ENCODE results near the gene WSCD2.
"Not testable (repeated sequence)": the region's sequence is repeated elsewhere in the genome, so short reads cannot be mapped to it uniquely, and the experiment has no call there.

The WSCD2 gene

DNA sequence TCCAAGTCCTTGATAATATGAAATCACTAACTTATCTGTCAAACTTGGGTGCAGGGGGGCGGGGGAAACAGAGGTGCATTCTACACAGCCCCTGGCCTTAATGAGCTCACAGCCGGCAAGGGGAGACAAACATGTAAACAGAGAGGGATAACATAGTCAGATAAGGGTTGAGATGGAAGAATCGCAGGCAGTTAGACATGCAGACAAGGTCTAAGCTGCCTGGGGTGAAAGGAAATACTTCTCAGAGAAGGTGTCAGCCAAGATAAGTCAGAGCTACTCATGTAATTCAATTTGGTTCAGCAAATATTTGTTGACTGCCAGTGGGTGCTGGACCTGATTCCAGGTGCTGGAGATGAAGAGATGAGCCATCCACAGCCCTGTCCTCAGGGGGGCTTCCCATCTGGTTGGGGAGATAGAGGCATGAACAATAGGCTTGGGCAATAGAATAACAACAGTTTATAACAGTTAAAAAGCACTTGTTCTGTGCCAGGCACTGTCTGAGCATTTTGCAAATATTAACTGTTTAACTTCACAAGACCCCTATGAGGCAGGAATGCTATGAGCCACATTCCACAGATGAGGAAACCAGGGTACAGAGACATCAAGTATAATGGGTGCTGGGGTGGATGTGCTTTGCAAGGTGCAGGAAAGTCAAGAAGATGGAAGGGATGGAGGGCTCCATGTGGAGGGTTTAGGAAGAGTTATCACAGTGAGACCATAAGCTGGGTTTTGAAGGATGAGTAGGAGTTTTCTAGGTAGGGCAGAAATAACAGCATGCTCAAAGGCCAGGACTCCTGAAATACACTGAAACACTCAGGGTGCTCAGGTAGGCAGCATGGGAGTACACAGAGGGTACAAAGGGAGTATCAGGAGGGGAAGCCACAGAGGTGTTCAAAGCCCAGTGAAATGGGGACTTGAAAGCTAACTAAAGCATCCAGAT lies 79.0 kb downstream of the WSCD2 start:
- H3K4me3 Mint-ChIP-seq = no peak overlapping the region
- no peaks in the 10 kb centered on the region for H3K36me3 Mint-ChIP-seq
- H3K27me3 Mint-ChIP-seq = peaks cover 21% of the 10 kb centered on the region
- no peaks in the 10 kb centered on the region for H3K9me3 Mint-ChIP-seq
- H3K4me1 Mint-ChIP-seq = no peaks in the 10 kb centered on the region
- H3K27ac Mint-ChIP-seq = no peak overlapping the region

DNA sequence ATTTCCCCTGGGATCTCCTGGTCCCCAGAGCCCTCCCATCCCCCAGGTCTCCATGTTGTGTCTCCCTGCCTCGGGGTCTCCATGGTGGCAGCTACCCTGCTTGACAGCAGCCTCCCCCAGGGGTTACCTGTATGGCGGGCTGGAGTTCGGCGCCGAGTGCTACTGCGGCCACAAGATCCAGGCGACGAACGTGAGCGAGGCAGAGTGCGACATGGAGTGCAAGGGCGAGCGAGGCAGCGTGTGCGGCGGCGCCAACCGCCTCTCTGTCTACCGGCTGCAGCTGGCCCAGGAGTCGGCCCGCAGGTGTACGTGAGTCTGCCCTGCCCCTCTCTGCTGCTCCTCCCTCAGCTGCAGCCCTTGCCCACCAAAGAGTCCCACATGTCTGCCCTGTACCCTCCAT lies 80.9 kb downstream of the WSCD2 start:
- Mint-ChIP-seq H3K27ac (no peak overlapping the region), H3K36me3 (no peaks in the 10 kb centered on the region), H3K27me3 (peaks cover 24% of the 10 kb centered on the region), H3K9me3 (no peaks in the 10 kb centered on the region), H3K4me1 (no peaks in the 10 kb centered on the region), H3K4me3 (no peak overlapping the region)

DNA sequence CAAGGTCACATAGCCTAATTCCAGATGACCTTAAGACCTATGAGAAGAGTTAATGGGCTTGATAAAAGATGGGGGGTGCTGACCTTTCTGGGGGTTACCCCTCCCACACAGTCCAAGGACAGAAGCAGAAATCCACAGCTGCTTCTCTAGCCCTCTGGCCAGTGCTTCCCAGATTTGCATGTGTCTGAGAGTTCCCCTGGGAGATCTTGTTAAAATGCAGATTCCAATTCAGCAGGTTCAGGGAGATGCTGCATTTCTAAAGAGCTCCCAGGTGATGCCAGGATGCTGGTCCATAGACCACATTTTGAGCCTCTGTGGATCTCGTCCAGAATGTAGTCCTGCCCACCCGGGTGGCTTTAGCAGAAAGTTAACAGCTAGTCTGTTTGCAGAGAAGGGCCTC lies 82.1 kb downstream of the WSCD2 start:
- Mint-ChIP-seq H3K27ac (no peak overlapping the region), H3K36me3 (no peaks in the 10 kb centered on the region), H3K27me3 (peaks cover 25% of the 10 kb centered on the region), H3K9me3 (no peaks in the 10 kb centered on the region), H3K4me3 (no peak overlapping the region), H3K4me1 (no peaks in the 10 kb centered on the region)

- Mint-ChIP-seq H3K27me3 (peaks cover 16% of the 10 kb centered on the region), H3K4me3 (no peak overlapping the region), H3K9me3 (no peaks in the 10 kb centered on the region), H3K4me1 (no peaks in the 10 kb centered on the region), H3K27ac (no peak overlapping the region), H3K36me3 (no peaks in the 10 kb centered on the region)
These were observed 84.9 kb downstream of the WSCD2 start for GRCh38 chr12:108213871-108214445.

GRCh38 chr12:108214486-108214885 lies 85.4 kb downstream of the WSCD2 start:
- Mint-ChIP-seq H3K9me3 (no peaks in the 10 kb centered on the region), H3K36me3 (no peaks in the 10 kb centered on the region), H3K4me3 (no peak overlapping the region), H3K27ac (no peak overlapping the region), H3K4me1 (no peaks in the 10 kb centered on the region), H3K27me3 (peaks cover 14% of the 10 kb centered on the region)

GRCh38 chr12:108215458-108215857 lies 86.4 kb downstream of the WSCD2 start:
- H3K36me3 Mint-ChIP-seq = no peaks in the 10 kb centered on the region
- no peak overlapping the region for H3K27ac Mint-ChIP-seq
- no peaks in the 10 kb centered on the region for H3K9me3 Mint-ChIP-seq
- H3K27me3 Mint-ChIP-seq = peaks cover 14% of the 10 kb centered on the region
- no peaks in the 10 kb centered on the region for H3K4me1 Mint-ChIP-seq
- no peak overlapping the region for H3K4me3 Mint-ChIP-seq

DNA sequence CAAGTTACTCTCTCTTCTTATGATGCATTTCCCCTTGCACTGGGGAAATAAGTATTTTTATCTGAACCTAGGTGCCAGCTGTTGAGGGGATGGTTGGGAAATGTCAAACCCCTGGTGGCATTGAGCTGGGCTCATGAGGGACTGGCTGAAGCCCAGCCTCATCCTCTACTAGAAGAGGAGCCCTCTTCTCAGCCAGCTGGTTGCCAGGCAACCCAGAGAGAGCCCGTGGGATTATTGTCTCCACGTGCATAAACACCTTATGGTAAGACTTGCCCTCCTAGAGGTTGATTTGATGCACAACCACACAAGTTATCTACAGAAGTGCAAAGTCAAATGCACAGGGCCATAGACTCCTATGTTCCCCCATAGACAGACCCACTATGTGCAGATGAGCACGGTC lies 89.8 kb downstream of the WSCD2 start:
- Mint-ChIP-seq H3K27ac (no peak overlapping the region), H3K4me3 (no peak overlapping the region), H3K9me3 (no peaks in the 10 kb centered on the region), H3K36me3 (no peaks in the 10 kb centered on the region), H3K27me3 (peaks cover 7% of the 10 kb centered on the region), H3K4me1 (no peaks in the 10 kb centered on the region)

DNA sequence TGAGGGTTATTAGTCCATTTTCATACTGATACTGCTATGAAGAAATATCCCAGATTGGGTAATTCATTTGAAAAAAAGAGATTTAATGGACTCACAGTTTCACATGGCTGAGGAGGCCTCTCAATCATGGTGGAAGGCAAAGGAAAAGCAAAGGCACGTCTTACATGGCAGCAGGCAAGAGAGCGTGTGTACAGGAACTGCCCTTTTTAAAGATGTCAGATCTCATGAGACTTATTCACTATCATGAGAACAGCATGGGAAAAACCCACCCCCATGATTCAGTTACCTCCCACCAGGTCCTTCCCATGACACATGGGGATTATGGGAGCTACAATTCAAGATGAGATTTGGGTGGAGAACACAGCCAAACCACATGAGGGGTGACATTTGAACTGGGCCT lies 96.0 kb downstream of the WSCD2 start:
- not testable (repeated sequence) for H3K9me3 Mint-ChIP-seq, H3K27me3 Mint-ChIP-seq, H3K36me3 Mint-ChIP-seq, H3K4me1 Mint-ChIP-seq, H3K27ac Mint-ChIP-seq, H3K4me3 Mint-ChIP-seq

GRCh38 chr12:108226866-108227265 lies 97.8 kb downstream of the WSCD2 start:
- H3K27me3 Mint-ChIP-seq = peaks cover 3% of the 10 kb centered on the region
- no peaks in the 10 kb centered on the region for H3K4me1 Mint-ChIP-seq
- no peak overlapping the region for H3K4me3 Mint-ChIP-seq
- H3K27ac Mint-ChIP-seq = no peak overlapping the region
- H3K36me3 Mint-ChIP-seq = no peaks in the 10 kb centered on the region
- no peaks in the 10 kb centered on the region for H3K9me3 Mint-ChIP-seq

- Mint-ChIP-seq H3K4me3 (no peak overlapping the region), H3K36me3 (no peaks in the 10 kb centered on the region), H3K27me3 (peaks cover 7% of the 10 kb centered on the region), H3K27ac (no peak overlapping the region), H3K4me1 (no peaks in the 10 kb centered on the region), H3K9me3 (no peaks in the 10 kb centered on the region)
These were observed 99.7 kb downstream of the WSCD2 start for GRCh38 chr12:108228746-108229145.

GRCh38 chr12:108231109-108231905 lies 102.2 kb downstream of the WSCD2 start:
- H3K4me1 Mint-ChIP-seq = no peaks in the 10 kb centered on the region
- H3K4me3 Mint-ChIP-seq = no peak overlapping the region
- no peaks in the 10 kb centered on the region for H3K36me3 Mint-ChIP-seq
- peaks cover 7% of the 10 kb centered on the region for H3K27me3 Mint-ChIP-seq
- no peak overlapping the region for H3K27ac Mint-ChIP-seq
- H3K9me3 Mint-ChIP-seq = no peaks in the 10 kb centered on the region

- peaks cover 7% of the 10 kb centered on the region for H3K27me3 Mint-ChIP-seq
- H3K4me3 Mint-ChIP-seq = no peak overlapping the region
- H3K9me3 Mint-ChIP-seq = no peaks in the 10 kb centered on the region
- H3K36me3 Mint-ChIP-seq = no peaks in the 10 kb centered on the region
- H3K4me1 Mint-ChIP-seq = no peaks in the 10 kb centered on the region
- no peak overlapping the region for H3K27ac Mint-ChIP-seq
These were observed 102.9 kb downstream of the WSCD2 start for GRCh38 chr12:108231909-108232434.

GRCh38 chr12:108232565-108232964 lies 103.5 kb downstream of the WSCD2 start:
- Mint-ChIP-seq H3K4me1 (no peaks in the 10 kb centered on the region), H3K9me3 (no peaks in the 10 kb centered on the region), H3K36me3 (no peaks in the 10 kb centered on the region), H3K4me3 (no peak overlapping the region), H3K27me3 (peaks cover 10% of the 10 kb centered on the region), H3K27ac (no peak overlapping the region)

DNA sequence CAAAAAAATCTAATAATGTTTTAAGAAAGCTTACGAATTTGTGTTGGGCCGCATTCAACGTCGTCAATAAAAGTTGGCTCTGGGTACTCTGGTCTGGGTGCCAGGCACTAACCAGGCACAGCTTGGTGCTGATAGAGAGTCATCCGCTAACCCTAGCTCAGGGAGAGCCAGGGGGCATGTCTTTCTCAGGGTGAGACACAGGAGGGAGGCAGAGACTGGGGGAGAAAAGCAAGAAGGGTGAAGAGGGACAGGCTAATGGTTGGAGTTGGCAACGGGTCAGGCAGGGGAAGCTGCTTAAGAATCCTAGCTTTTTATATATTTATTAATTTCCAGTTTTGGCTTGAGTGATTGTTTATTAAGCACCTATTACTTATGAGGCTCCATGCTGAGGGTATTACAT lies 105.1 kb downstream of the WSCD2 start:
- H3K27ac Mint-ChIP-seq = no peak overlapping the region
- H3K9me3 Mint-ChIP-seq = no peaks in the 10 kb centered on the region
- H3K27me3 Mint-ChIP-seq = peaks cover 19% of the 10 kb centered on the region
- H3K4me3 Mint-ChIP-seq = no peak overlapping the region
- no peaks in the 10 kb centered on the region for H3K36me3 Mint-ChIP-seq
- H3K4me1 Mint-ChIP-seq = no peaks in the 10 kb centered on the region

- Mint-ChIP-seq H3K27ac (no peak overlapping the region), H3K36me3 (no peaks in the 10 kb centered on the region), H3K9me3 (no peaks in the 10 kb centered on the region), H3K27me3 (peaks cover 22% of the 10 kb centered on the region), H3K4me3 (no peak overlapping the region), H3K4me1 (no peaks in the 10 kb centered on the region)
These were observed 106.3 kb downstream of the WSCD2 start for GRCh38 chr12:108235197-108235984.
